GM21526 (cell line): ENCODE results near the gene UBE2Q1.
A peak's percentile ranks its signal among the peaks of the same experiment; 100 is the strongest.

Experiments used
- ATAC-seq: cut with Tn5 transposase; IDR thresholded peaks from one replicate; pipeline ENCODE4 v1.9.1; 2021; ENCODE audit warnings: moderate library complexity; ENCODE audit not compliant: unreplicated experiment, low FRiP score

Gene UBE2Q1

DNA sequence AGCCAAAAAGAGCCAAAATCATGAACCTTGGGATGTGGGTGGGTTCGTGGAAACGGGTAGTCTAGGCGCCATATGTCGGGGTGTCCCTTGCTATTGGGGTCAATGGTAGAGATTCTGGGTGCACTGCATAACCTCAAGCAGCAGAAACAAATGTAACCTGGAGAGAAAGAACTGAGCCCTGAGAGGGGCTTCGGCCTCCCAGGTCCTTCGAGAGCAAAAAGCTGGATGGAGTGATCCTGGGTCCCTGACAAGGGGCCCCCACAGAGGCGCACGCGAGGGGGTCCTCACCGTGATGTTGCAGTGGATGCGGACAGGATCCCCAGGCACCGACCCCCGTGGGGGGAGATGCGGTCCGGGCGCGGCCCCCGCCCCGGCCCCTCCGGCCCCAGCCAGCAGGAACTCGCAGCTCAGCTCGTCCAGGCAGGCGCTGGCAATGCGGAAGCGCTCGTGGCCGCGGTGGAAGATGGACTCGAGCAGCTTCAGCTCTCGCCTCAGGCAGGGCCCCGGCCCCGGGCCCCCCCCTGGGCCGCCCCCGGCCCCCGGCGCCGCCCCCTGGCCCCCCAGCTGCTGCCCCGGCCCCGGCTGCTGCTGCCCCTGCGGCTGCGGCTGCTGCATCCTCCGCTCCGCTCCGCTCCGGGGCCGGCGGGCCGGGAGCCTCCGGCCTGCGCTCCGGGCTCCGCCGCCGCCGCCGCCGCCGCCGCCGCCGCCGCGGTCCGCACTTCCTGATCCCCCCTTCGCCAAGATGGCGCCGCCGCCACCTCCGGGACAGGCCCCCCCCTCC is at the start of gene UBE2Q1:
Gene UBE2Q1, minus strand, starts transcription at position 724 of the 781 bp plus-strand sequence. Its CDS starts 109 bp downstream, at position 615.
- ATAC-seq: peak; percentile 8

DNA sequence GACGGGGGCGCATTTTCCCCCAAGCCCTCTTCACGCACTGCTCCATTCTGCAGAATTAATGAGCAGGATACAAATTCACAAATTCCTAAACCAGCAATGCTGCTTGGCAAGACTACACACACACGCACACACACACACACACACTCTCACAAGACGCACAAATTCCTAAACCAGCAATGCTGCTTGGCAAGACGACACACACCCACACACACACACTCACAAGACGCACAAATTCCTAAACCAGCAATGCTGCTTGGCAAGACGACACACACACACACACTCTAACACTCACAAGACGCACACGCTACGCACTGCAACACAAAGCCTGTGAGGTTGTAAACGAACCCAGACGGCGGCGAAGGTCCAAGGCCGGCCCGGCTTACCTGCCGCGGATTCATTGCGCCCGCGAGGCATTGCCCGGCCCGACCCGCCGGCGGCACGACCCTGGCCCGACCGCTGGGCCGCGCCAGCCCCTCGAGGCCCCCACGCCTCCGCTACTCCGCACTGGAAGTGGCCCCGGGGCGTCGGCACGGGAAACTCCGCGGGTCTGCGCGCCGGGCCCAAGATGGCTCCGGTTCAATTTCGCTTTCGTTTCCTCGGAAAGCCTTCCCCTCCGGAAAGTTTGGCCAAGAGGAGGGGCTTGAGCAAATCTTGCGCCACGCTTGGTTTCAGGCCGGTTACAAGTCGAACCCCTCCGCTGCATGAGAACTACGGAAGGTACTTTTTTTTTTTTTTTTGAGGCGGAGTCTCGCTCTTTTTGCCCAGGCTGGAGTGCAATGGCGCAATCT is 49.3 kb upstream of the UBE2Q1 start, which contains the start of gene ADAR:
Gene ADAR, minus strand, starts transcription at position 578 of the 788 bp plus-strand sequence. Its CDS starts 180 bp downstream, at position 398.
- peak; percentile 66 for ATAC-seq

DNA sequence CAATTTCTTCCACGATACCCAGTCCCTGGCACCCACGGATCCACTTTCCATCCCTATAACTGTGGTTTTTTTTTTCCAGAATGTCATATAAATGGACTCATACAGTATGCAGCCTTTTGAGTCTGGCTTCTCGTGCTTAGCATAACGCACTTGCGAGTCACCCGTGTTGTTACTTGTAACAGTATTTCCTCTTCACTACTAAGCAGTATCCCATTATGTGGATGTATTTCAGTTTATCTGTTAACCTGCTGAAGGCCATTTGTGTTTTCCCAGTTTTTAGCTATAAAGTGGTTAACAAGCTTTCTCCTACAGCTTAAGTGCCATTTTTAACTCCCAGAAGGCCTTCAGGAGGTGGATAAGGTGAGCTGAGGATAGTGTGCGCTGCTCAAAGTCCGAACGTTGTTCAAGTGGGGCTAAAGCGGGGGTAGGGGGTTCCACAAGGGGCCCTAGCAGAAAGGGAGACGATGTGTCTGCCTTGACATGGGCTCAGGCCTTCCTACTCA is 48.7 kb upstream of the UBE2Q1 start:
- no peak for ATAC-seq

DNA sequence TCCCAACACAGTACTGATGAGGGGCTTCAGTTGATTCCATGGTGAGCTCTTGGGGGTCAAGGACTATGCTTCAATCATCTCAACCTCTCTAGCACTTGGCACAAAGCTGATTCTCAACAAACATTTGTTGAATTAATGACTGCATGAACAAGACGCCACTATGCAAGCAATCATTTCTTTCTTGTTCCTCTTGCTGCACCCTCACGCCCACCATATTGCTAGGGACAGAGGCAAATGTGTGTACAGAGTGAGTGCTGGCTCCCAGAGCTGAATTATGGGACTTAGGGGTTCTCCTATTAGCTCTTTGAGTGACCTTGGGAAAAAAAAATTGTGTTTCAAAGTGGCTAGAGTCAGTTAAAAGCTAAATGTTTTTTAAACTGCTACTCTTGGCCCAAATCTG is 47.1 kb upstream of the UBE2Q1 start:
- no peak for ATAC-seq

DNA sequence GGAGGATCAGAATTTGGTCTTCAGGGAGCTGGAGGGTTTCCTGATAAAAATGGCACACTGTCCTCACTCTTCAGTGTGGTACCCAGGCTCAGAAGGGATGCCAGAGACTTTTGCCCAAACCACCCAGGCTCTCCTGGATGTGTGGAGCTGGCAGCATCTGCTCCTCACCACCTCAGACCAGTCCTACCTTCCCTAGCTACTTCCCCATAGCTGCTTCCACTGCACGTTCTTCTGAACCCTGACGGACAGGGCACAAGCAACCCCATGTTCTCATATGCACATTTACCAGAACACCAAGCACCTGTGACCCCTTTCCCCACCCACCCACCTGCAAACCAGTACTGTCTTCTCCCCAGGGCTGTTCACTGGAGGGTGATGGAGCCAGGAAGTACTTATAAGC is 44.9 kb upstream of the UBE2Q1 start:
- ATAC-seq: no peak

DNA sequence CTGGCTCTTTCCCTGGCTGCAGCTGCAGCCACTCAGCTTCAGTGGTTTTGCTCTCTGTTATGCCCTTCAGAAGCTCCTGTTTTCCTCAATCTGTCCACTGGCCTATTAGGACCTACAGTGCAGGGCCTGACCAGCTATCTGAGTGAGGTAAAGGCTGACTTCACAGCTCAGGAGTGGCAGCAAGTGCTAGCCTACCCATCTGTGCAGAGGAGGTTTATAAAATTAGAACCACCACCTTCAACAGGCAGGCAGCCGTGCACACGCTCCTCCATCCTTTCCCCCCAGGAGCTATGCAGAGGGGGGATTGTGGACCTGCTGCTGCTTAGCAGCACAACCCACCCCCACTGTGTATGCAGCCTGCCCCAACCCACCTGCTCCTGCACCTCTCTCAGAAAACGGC is 41.2 kb upstream of the UBE2Q1 start:
- no peak for ATAC-seq

DNA sequence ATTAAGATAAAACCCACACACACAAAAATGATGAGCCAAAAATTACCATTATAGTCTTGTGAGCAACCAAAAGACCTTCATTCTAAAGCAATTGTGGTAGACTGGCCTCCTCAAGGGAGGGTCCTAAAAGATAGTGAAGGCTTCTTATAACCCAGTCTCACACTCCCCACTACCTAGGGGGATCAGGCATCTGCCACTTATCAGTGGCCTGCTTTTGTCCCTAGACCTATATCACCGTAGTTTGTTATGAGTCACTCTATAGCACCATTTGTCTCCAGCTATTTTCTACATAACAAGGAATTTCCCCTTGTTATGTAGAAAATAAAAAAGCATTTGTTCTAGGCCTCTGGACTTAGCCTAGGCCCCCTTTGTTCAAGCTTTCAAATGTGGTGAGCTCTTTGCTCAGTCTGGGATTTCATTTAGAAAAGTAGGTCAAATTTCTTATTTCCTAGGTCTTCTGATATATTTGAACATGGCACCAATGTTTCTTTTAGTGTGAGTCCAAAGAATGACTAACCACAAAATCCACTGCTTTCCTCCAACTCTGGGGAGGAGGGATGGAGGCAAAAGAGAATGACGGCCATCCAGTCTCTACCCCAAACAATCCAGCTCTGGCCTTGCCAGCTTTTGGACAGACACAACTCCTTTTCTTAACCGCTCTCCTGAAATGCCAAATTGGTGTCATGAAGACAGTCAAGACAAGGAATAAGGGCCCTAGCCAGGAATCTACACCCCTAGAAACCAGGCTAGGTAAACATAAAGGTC is 40.6 kb upstream of the UBE2Q1 start:
- ATAC-seq: no peak

DNA sequence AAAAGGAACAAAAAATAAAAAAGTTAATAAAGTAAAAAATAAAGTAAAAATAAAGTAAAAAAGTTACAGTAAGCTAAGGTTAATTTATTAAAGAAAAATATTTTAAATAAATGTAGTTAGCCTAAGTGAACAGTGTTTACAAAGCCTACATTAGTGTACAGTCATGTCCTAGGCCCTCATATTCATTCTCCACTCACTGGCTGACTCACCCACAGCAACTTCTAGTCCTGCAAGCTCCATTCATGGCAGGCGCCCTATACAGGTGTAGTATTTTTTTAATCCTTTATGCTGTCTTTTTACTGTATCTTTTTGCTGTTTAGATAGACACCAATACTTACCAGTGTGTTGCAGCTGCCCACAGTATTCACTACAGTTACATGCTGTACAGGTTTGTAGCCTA is 37.2 kb upstream of the UBE2Q1 start:
- ATAC-seq: no peak

DNA sequence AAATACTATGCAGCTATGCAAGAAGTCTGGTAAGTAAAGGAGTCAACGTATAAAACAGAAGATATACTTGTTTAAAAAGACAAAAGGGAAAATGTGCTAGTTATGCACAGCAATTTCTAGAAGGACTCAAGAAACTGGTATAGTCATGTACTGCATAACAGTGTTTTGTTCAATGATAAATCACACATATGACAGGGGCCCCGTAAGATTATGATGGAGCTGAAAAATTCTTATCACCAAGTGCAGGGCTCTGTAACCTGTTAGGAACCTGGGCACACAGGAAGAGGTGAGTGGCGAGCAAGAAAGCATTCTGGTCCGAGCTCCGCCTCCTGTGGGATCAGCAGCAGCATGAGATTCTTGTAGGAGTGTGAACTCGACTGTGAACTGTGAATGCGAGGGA is 36.3 kb upstream of the UBE2Q1 start:
- ATAC-seq: no peak

DNA sequence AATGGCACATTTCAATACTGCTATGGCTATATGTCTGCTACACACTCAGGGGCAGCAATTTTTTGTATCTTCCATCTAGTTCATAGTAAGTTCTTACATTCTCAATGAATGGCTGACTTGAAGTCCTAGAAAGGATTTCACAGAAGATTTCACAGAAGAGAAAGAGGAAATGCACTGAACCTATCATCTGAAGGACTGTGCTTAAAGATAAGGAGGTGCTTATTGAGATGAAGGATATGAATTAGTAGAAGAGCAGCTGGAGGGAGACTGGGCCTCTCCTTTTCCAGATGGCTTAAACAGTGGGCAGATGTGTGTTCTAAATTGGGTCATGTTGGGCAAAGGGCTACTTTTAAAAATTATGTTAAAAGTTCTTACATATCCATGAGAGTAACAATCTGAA is 34.9 kb upstream of the UBE2Q1 start:
- ATAC-seq: no peak

DNA sequence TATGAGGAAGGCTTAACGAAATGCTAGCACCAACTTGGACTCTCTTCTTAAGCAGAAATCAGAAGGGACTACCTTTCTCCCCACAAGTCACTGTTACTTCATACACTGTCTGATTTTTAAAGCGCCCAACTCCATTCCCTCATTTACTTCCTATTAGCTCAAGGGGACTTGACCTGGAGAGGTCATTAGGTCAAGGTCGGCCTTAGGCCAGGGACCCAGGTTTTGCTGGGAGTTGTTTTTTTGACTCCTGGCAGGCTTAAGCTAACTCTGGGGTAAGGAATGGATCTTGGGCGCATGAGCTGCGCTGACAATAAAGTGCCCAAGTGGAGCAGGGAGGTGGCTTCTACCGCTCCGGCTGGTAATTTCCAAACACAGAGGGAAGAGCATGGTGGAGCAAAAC is 32.7 kb upstream of the UBE2Q1 start:
- ATAC-seq: no peak

DNA sequence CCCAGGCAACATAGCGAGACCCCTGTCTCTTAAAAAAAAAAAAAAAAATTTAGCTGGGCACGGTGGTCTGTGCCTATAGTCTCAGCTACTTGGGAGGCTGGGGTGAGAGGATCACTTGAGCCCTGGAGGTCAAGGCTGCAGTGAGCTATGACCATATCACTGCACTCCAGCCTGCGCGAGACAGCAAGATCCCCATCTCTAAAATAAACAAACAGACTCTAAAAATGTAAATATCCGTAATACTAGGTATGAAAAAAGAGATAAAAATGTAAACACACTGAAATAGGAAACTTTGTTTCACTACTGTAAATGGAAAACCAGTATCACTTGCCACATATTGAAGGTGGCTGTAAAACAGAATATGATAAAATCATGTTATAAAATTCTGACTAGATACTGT is 32.3 kb upstream of the UBE2Q1 start:
- ATAC-seq: no peak

DNA sequence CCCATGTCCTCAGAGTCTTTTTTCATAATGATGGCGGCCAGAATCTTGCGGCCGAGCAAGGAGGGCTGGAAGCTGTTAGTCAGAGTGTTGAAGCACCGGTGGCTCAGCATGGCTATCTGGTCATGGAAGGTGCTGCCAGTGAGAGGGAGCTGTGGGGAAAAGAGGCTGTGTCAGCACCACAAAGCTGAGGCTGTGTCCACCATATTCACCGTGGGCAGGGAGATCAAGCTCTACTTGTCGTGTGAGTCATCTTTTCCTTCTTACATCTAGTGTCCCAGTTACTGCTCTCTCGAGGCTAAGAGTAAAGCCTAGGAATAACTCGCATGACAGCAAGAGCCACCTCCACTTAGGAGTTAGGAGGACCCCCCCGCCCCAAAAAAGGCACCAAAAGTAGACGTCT is 31.3 kb upstream of the UBE2Q1 start:
- no peak for ATAC-seq

DNA sequence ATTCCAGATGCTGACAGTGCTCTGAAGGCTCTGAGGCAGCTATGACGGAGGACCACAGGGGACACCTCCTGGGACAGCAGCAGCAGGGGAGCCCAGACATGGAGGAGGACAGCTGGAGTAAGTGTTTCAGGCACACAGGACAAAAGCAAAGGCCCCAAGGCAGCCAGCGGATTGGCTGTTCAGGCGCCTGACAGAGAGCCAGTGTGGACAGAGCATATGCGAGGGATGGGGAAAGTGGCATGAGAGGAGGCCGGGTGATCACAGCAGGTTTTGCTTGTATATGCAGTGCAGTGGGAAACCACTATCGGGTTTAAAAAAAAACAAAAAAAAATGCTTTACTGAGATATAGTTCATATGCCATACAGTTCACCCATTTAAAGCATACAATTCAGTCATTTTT is 28.2 kb upstream of the UBE2Q1 start:
- ATAC-seq: no peak

DNA sequence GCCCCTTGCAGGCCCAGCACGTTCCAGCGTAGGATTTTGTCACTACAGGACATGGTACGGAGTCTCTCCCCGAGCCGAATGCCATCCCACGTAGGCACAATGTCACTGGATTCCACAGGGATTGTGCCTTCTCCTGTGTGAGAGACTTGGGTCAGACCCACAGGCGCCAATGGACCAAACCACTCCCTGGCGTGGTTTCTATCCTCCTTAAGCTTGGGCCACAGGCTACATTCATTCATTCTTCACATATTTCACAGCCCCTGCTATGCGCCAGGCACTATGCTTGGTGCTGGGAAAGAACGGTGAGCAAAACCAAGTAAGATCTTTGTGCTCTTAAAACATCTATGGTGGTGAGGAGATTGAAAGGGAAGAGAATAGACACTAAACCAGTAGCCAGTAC is 27.8 kb upstream of the UBE2Q1 start:
- no peak for ATAC-seq

DNA sequence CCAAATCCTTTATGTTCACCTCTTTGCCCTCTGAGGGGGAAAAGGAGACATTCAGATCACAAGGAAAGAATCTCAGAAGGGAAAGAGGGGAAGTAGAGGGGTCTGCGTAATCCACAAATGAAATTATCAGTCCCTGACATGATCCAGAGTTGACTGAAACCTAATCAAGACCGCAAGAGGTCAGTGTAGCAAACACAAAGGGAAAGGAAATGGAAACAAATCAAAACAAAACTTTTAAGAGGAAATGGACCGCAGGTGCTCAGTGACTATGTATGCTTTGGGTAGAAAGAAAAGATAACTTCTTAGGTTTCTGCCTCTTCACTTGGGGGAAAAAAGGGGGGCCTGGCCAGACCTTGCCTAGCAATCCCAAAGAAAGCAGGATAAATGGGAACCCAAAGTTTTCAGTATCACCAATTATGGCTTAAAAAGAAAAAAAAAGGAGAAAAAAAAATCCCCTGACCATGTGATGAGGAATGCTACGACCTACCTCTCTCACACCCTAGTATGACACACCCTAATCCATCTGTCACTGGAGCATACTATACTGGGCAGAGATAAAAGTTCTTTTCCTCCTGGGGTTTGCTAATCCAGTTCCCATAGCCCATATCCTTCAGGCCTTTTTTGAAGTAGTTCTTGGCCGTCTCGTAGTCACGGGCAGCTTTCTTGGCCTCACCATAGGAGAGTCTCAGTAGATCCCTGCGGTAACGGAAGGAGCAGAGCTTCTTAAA is 26.0 kb upstream of the UBE2Q1 start:
- ATAC-seq: no peak

DNA sequence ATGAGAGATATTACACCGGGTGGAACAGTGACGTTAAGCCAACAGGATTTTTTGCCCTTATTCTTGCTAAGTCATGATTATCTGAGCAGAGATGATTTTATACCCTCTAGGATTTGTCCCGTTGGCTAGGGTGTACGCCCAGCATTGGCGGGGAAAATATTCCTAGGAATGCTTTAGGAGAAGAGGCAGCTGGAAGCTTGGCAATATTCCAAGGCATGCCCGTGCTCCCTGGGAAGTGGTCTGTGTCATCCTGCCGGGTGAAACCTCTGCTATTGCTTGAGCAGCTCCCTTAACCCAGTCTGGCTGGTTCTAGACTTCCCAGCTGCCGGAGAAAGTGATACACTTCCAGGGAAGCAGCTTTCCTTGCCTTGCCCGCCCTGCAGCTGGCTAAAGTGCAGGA is 25.3 kb upstream of the UBE2Q1 start:
- ATAC-seq: no peak

DNA sequence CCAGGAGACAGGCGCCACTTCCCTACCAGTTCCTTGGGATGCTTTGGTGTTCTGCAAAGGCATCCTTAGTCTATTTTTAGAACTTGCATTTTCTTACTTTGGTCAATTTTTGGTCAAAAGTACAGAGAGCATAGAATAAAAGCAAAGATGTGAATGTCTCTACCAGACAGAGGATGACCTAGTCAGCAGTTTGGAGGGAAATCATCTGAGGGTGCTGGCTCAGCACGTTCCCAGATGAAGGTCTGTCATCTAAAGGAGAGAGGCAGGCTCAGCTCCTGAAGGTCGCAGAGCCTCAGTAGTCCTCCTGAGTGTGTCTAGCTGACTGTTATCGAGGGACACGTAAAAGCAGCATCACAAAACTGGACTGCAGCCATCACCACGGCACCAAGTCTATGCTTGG is 24.4 kb upstream of the UBE2Q1 start:
- no peak for ATAC-seq

DNA sequence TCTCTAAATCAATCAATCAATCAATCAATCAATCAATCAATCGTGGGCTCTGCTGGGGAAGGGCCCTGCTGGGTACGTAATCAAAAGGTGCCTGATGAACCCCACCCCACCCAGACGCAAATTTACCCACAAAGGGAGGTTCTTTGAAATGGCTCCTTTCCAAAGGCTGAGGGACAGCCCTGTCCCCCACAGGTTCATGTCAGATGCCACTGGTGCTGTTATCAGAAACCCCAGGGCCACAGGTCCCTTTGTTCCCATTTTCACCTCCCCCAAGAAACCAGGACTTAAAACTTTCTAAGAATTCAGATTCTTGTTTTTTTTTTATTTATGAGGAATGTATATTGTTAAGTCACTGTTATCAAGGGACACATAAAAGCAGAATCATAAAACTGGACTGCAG is 23.3 kb upstream of the UBE2Q1 start:
- no peak for ATAC-seq

DNA sequence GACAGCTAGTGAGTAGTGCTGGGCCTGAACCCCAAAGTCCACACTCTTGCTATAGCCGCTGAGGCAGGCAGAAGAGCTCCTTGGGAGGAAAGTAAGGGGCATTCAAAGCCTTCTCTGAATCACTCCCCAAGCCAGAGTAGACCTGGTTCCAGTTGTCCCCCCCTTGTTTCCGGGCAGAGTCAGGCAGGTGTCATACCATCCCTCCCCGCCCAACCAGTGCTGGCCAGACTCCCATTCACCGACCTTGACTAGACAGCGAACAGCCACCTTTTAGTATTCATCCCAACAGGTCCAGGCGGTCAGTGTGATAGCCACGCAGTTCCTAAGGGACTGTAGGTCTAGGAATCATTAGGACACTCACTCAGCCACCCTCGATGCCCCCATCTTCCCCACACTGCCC is 20.9 kb upstream of the UBE2Q1 start:
- ATAC-seq: no peak
